ENCODE measurements around the gene PRKG2.

PRKG2 gene

GRCh38 chr4:81085291-81085690 is 129.7 kb downstream of the PRKG2 start:
- Histone ChIP-seq H3K23ac (ENCODE audit: low read length) (no peak overlapping the region), H3K79me2 (ENCODE audit: control insufficient read depth, insufficient read depth, low read length, poor library complexity) (no peaks in the 10 kb centered on the region), H2BK5ac (ENCODE audit: low read depth, low read length, poor library complexity) (no peak overlapping the region), H3K4ac (ENCODE audit: low read depth, low read length) (no peak overlapping the region), H4K8ac (ENCODE audit: low read depth, low read length) (no peak overlapping the region), H3K18ac (ENCODE audit: low read length) (no peak overlapping the region), H3K27me3 (ENCODE audit: insufficient read depth, low read length) (no peaks in the 10 kb centered on the region), H3K4me3 (ENCODE audit: low read depth, low read length) (no peak overlapping the region), H3K14ac (ENCODE audit: low read length) (no peak overlapping the region), H4K12ac (ENCODE audit: low read depth, low read length) (no peak overlapping the region), H2AK5ac (ENCODE audit: low read length) (no peak overlapping the region), H2BK120ac (ENCODE audit: insufficient read depth, low read length, poor library complexity) (no peak overlapping the region), H3K9me3 (ENCODE audit: insufficient read depth, low read depth, low read length) (peaks cover 4% of the 10 kb centered on the region), H3K36me3 (ENCODE audit: control insufficient read depth in 1 of 2, insufficient read depth in 2 of 2, low read length in 2 of 2) (no peaks in the 10 kb centered on the region), H3K9ac (ENCODE audit: low read length) (no peak overlapping the region), H4K91ac (ENCODE audit: low read depth, low read length) (no peak overlapping the region), H3K4me1 (ENCODE audit: control insufficient read depth in 1 of 2, insufficient read depth in 2 of 2, low read length in 2 of 2) (no peaks in the 10 kb centered on the region), H3K27ac (ENCODE audit: low read depth, low read length) (no peak overlapping the region), H2AFZ (ENCODE audit: insufficient read depth, low read length, poor library complexity) (no peak overlapping the region), H3K4me2 (ENCODE audit: low read length) (no peak overlapping the region), H3K79me1 (ENCODE audit: low read length) (no peaks in the 10 kb centered on the region), H2BK12ac (ENCODE audit: low read length) (no peak overlapping the region)
- no CpG with 5 or more reads among the region's 3 CpGs for WGBS (ENCODE audit: extremely low coverage, insufficient coverage, insufficient read length)
- no peak for DNase-seq

- no peak overlapping the region for H4K91ac ChIP-seq (ENCODE audit: low read depth, low read length)
- no peaks in the 10 kb centered on the region for H3K4me1 ChIP-seq (ENCODE audit: control insufficient read depth in 1 of 2, insufficient read depth in 2 of 2, low read length in 2 of 2)
- no peak overlapping the region for H2AK5ac ChIP-seq (ENCODE audit: low read length)
- no peak overlapping the region for H3K14ac ChIP-seq (ENCODE audit: low read length)
- no peak overlapping the region for H3K27ac ChIP-seq (ENCODE audit: low read depth, low read length)
- no peaks in the 10 kb centered on the region for H3K27me3 ChIP-seq (ENCODE audit: insufficient read depth, low read length)
- H3K4ac ChIP-seq (ENCODE audit: low read depth, low read length), result no peak overlapping the region
- H4K12ac ChIP-seq (ENCODE audit: low read depth, low read length), result no peak overlapping the region
- no peak overlapping the region for H3K4me3 ChIP-seq (ENCODE audit: low read depth, low read length)
- WGBS (ENCODE audit: extremely low coverage, insufficient coverage, insufficient read length), result no CpG with 5 or more reads among the region's 3 CpGs
- no peaks in the 10 kb centered on the region for H3K79me2 ChIP-seq (ENCODE audit: control insufficient read depth, insufficient read depth, low read length, poor library complexity)
- no peak overlapping the region for H4K8ac ChIP-seq (ENCODE audit: low read depth, low read length)
- H3K79me1 ChIP-seq (ENCODE audit: low read length), result no peaks in the 10 kb centered on the region
- DNase-seq, result no peak
- peaks cover 4% of the 10 kb centered on the region for H3K9me3 ChIP-seq (ENCODE audit: insufficient read depth, low read depth, low read length)
- no peak overlapping the region for H3K23ac ChIP-seq (ENCODE audit: low read length)
- no peak overlapping the region for H2BK120ac ChIP-seq (ENCODE audit: insufficient read depth, low read length, poor library complexity)
- H2BK5ac ChIP-seq (ENCODE audit: low read depth, low read length, poor library complexity), result no peak overlapping the region
- H3K9ac ChIP-seq (ENCODE audit: low read length), result no peak overlapping the region
- no peak overlapping the region for H2AFZ ChIP-seq (ENCODE audit: insufficient read depth, low read length, poor library complexity)
- H2BK12ac ChIP-seq (ENCODE audit: low read length), result no peak overlapping the region
- H3K18ac ChIP-seq (ENCODE audit: low read length), result no peak overlapping the region
- H3K4me2 ChIP-seq (ENCODE audit: low read length), result no peak overlapping the region
- no peaks in the 10 kb centered on the region for H3K36me3 ChIP-seq (ENCODE audit: control insufficient read depth in 1 of 2, insufficient read depth in 2 of 2, low read length in 2 of 2)
Observed at GRCh38 chr4:81084634-81085033, 130.4 kb downstream of the PRKG2 start.

GRCh38 chr4:81084029-81084428 is 131.0 kb downstream of the PRKG2 start:
- Histone ChIP-seq H4K12ac (ENCODE audit: low read depth, low read length) (no peak overlapping the region), H2BK12ac (ENCODE audit: low read length) (no peak overlapping the region), H3K36me3 (ENCODE audit: control insufficient read depth in 1 of 2, insufficient read depth in 2 of 2, low read length in 2 of 2) (no peaks in the 10 kb centered on the region)

GRCh38 chr4:81081156-81081555 is 133.9 kb downstream of the PRKG2 start:
- no CpG with 5 or more reads among the region's 5 CpGs for WGBS (ENCODE audit: extremely low coverage, insufficient coverage, insufficient read length)
- H3K36me3 ChIP-seq (ENCODE audit: control insufficient read depth in 1 of 2, insufficient read depth in 2 of 2, low read length in 2 of 2), result no peaks in the 10 kb centered on the region

More at GRCh38 chr4:81084029-81084428, 131.0 kb downstream of the PRKG2 start:
- DNase-seq, result no peak
- no peak overlapping the region for H3K4me2 ChIP-seq (ENCODE audit: low read length)
- no peaks in the 10 kb centered on the region for H3K27me3 ChIP-seq (ENCODE audit: insufficient read depth, low read length)
- no peak overlapping the region for H3K18ac ChIP-seq (ENCODE audit: low read length)
- no peak overlapping the region for H2AFZ ChIP-seq (ENCODE audit: insufficient read depth, low read length, poor library complexity)
- no peak overlapping the region for H4K8ac ChIP-seq (ENCODE audit: low read depth, low read length)
- H3K4ac ChIP-seq (ENCODE audit: low read depth, low read length), result no peak overlapping the region
- H2AK5ac ChIP-seq (ENCODE audit: low read length), result no peak overlapping the region
- H3K9me3 ChIP-seq (ENCODE audit: insufficient read depth, low read depth, low read length), result peaks cover 4% of the 10 kb centered on the region
- no peaks in the 10 kb centered on the region for H3K4me1 ChIP-seq (ENCODE audit: control insufficient read depth in 1 of 2, insufficient read depth in 2 of 2, low read length in 2 of 2)
- H3K23ac ChIP-seq (ENCODE audit: low read length), result no peak overlapping the region
- no peak overlapping the region for H2BK5ac ChIP-seq (ENCODE audit: low read depth, low read length, poor library complexity)
- no peak overlapping the region for H3K27ac ChIP-seq (ENCODE audit: low read depth, low read length)
- no peak overlapping the region for H2BK120ac ChIP-seq (ENCODE audit: insufficient read depth, low read length, poor library complexity)
- H3K4me3 ChIP-seq (ENCODE audit: low read depth, low read length), result no peak overlapping the region
- H3K79me1 ChIP-seq (ENCODE audit: low read length), result no peaks in the 10 kb centered on the region
- H3K9ac ChIP-seq (ENCODE audit: low read length), result no peak overlapping the region
- H3K14ac ChIP-seq (ENCODE audit: low read length), result no peak overlapping the region
- H4K91ac ChIP-seq (ENCODE audit: low read depth, low read length), result no peak overlapping the region
- no peaks in the 10 kb centered on the region for H3K79me2 ChIP-seq (ENCODE audit: control insufficient read depth, insufficient read depth, low read length, poor library complexity)

More at GRCh38 chr4:81081156-81081555, 133.9 kb downstream of the PRKG2 start:
- no peak overlapping the region for H2AFZ ChIP-seq (ENCODE audit: insufficient read depth, low read length, poor library complexity)
- no peak overlapping the region for H3K4ac ChIP-seq (ENCODE audit: low read depth, low read length)
- no peak for DNase-seq
- H3K4me2 ChIP-seq (ENCODE audit: low read length), result no peak overlapping the region
- no peaks in the 10 kb centered on the region for H3K27me3 ChIP-seq (ENCODE audit: insufficient read depth, low read length)
- H4K91ac ChIP-seq (ENCODE audit: low read depth, low read length), result no peak overlapping the region
- no peaks in the 10 kb centered on the region for H3K79me1 ChIP-seq (ENCODE audit: low read length)
- H3K9me3 ChIP-seq (ENCODE audit: insufficient read depth, low read depth, low read length), result peaks cover 4% of the 10 kb centered on the region
- H4K12ac ChIP-seq (ENCODE audit: low read depth, low read length), result no peak overlapping the region
- H2AK5ac ChIP-seq (ENCODE audit: low read length), result no peak overlapping the region
- H3K9ac ChIP-seq (ENCODE audit: low read length), result no peak overlapping the region
- H3K23ac ChIP-seq (ENCODE audit: low read length), result no peak overlapping the region
- H3K79me2 ChIP-seq (ENCODE audit: control insufficient read depth, insufficient read depth, low read length, poor library complexity), result no peaks in the 10 kb centered on the region
- no peak overlapping the region for H3K4me3 ChIP-seq (ENCODE audit: low read depth, low read length)
- no peak overlapping the region for H3K18ac ChIP-seq (ENCODE audit: low read length)
- H2BK5ac ChIP-seq (ENCODE audit: low read depth, low read length, poor library complexity), result no peak overlapping the region
- H3K27ac ChIP-seq (ENCODE audit: low read depth, low read length), result no peak overlapping the region
- no peak overlapping the region for H4K8ac ChIP-seq (ENCODE audit: low read depth, low read length)
- H2BK120ac ChIP-seq (ENCODE audit: insufficient read depth, low read length, poor library complexity), result no peak overlapping the region
- H3K14ac ChIP-seq (ENCODE audit: low read length), result no peak overlapping the region
- no peak overlapping the region for H2BK12ac ChIP-seq (ENCODE audit: low read length)
- no peaks in the 10 kb centered on the region for H3K4me1 ChIP-seq (ENCODE audit: control insufficient read depth in 1 of 2, insufficient read depth in 2 of 2, low read length in 2 of 2)
